GM13977 (cell line): Measurements from ENCODE around the gene STT3B.

Experiments
- DNase-seq: peaks from one replicate; pipeline ENCODE4 v3.0.0; 2012; ENCODE audit warnings: low spot score
- in situ Hi-C: fragments of 300-500 bp; cut with MboI; formaldehyde crosslinking; loops from one replicate; pipeline ENCODE4 v1.12.0; 2022; ENCODE audit warnings: low sequenced_read_pairs, low pct_unique_long_range_greater_than_20kb, mixed read lengths, inconsistent platforms; ENCODE audit not compliant: unreplicated experiment
- TF ChIP-seq, protein P1 (sequence below): IDR thresholded peaks from 2 replicates; pipeline ENCODE4 v1.5.1; 2012; ENCODE audit warnings: mild to moderate bottlenecking, control low read depth; ENCODE audit not compliant: insufficient read depth; ENCODE audit errors: extremely low read depth, missing control alignments

The STT3B gene

DNA sequence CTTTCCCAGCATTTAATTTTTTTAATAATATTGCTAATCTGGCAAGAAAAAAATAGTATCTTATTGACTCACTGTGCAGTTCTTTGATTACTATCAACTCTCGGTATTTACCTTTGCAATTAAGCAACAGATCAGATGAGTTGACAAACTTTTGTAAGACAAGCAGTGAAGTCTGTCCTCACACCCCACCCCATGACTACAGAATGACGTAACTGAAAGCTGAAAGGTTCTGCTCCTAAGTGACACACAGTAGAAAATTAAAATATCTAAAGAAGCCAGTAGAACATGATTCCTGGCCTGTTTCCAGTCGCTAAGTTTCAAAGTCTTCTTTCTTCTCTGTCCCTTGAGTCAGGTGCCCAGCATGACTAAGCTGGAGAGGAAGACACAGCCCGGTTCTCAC is 135.5 kb downstream of the STT3B start:
- in situ Hi-C loops = no loop called here
- DNase-seq = no peak
- TF ChIP-seq, protein P1, sequence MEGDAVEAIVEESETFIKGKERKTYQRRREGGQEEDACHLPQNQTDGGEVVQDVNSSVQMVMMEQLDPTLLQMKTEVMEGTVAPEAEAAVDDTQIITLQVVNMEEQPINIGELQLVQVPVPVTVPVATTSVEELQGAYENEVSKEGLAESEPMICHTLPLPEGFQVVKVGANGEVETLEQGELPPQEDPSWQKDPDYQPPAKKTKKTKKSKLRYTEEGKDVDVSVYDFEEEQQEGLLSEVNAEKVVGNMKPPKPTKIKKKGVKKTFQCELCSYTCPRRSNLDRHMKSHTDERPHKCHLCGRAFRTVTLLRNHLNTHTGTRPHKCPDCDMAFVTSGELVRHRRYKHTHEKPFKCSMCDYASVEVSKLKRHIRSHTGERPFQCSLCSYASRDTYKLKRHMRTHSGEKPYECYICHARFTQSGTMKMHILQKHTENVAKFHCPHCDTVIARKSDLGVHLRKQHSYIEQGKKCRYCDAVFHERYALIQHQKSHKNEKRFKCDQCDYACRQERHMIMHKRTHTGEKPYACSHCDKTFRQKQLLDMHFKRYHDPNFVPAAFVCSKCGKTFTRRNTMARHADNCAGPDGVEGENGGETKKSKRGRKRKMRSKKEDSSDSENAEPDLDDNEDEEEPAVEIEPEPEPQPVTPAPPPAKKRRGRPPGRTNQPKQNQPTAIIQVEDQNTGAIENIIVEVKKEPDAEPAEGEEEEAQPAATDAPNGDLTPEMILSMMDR = no peak

DNA sequence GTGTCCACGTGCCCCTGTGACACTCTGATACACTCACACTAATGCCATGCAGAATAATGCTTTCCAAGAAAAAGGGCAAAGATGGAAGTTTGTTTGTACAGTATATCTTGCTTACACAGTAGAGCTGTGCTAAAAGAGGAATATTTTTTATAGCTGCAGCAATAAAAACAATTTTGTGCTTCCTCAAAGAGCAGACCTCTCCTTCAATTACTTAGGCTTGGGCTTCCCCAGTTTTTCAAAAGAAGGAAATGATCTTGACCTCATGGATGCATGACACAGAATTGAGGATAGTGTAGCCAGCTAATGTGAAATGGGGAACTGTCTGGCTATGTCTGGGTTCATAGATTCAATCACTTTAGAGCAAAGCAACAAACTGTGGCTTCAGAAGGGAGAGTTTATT is 137.4 kb downstream of the STT3B start:
- DNase-seq = no peak
- in situ Hi-C loops = no loop called here
- TF ChIP-seq, protein P1 = no peak

DNA sequence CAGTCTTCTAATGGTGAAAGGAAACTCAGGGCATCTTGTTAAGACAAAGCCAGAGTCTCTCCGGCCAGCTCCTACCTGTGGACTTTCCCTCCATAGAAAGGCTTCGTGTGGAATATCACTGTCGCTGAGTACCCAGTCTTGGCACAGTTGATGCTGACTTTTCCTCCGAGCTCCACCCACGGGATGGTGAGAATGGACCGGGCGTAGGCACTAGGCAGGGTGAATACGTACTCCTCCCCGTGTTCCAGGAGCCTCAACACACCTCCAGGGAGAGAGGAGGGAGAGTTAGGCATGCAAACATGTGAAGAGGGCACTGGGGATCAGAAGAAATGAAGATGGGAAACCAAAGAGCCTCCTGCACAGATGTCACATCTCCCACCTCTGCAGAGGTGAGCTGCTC is 138.0 kb downstream of the STT3B start:
- TF ChIP-seq, protein P1 = no peak
- in situ Hi-C loops = no loop called here
- DNase-seq = no peak

DNA sequence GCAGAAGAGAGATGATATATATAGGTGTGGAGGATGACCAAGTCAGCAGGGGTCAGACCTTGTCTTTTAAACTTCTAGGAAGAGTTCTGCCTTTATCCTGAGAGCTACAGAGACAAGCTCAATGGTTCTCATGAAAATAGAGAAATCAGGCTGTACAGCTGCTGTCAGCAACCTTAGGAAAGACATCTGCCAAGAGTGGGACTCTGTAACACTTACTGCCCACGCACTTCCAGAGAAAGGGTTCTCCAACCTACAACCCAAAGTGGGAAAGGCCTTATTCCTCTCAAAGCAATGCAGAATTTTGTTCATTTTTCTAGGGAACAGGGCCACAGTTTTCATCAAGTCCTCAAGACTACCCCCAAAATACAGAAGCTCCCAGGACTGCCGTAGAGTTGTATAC is 138.7 kb downstream of the STT3B start:
- TF ChIP-seq, protein P1 = no peak
- no peak for DNase-seq
- in situ Hi-C loops = no loop called here

DNA sequence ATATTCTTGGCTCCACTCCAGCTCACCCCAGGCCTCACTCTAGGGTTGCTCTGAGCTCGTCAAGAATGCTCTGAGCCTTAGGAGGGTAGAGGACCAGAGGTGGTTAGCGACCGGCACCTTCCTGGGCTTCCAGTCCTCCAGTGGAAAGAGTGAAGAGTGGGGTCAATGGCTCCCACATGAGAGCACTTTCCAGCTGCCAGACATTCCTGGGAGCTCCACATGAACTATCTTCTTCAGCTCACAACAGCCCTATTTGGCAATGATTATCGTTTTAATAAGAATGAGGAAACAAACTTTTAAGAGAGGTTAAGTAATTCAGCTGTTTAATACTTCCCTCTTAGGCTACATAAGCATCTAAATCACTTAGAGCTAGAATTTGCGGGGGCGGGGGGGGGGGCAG is 139.3 kb downstream of the STT3B start:
- in situ Hi-C loops = no loop called here
- DNase-seq = no peak
- TF ChIP-seq, protein P1 = no peak

DNA sequence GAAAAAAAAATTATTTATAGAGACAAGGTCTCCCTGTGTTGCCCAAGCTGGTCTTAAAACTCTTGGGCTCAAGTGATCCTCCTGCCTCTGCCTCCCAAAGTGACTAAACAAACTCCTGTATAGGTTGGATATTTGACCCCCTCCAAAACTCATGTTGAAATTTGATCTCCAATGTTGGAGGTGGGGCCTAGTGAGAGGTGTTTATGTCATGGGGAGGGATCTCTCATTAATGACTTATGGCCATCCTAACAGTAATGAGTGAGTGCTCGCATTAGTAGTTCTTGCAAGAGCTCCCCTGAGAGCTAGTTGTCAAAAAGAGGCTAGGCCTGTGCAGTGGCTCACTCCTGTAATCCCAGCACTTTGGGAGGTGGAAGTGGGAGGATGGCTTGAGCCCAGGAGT is 141.2 kb downstream of the STT3B start:
- in situ Hi-C loops = no loop called here
- TF ChIP-seq, protein P1 = no peak
- DNase-seq = no peak

DNA sequence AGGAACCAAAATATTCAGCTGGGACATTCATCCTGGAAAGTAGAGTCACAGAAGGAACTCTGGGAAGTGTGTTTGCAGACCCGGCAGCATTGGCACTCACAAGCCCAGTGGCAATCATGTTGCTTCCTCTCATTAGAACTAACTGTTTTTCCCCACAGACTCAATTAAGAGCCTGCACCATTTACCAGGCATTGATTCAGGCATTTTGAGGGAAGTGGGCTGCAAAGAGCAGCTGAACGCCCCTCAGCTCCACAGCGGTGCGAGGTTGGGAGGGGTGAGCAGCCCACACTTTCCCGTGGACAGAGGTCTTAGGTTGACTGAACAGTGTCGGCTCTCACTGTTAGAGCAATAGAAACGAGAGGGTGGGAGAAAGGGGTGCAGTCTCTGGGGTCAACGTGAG is 143.8 kb downstream of the STT3B start:
- in situ Hi-C loops = no loop called here
- TF ChIP-seq, protein P1 = no peak
- DNase-seq = no peak
